ENCODE measurements around the gene CDK14. TPM values are rescaled to one million over a fixed set of nuclear protein-coding genes. Genes with fewer than 3 reads are reported as not detected.

Gene CDK14
- total and polyA plus RNA-seq, 2 of the 8 experiments (the other 6 are each of a cell fraction or from before 2014, with no cell fraction given) = 5.5 to 47.3 TPM

DNA sequence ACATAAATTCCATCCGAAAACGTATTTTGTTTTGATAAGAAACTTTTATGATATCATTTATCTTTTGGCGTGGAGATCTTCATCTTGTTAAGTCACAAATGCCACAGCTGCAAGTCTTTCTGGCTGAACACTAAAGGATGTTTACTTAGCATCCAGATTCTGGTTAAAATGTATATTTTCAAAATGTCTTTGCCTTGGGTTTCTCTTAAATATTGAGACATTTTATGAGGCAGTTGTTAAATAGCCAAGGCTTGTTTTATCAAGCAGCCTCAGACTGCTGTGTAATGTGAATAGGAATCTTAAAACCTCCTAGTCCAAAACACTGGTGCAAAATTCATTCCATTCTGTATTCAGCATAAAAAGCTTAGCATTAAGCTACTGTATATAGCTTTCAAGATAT, 531.8 kb downstream of the CDK14 start:
- Histone ChIP-seq H4K8ac (ENCODE audit: extremely low read depth, insufficient read depth, low read length) (no peak overlapping the region), H3K27me3 (replicated peaks in 1 of 4; ENCODE audit: control insufficient read depth in 3 of 4, extremely low read depth in 1 of 4, insufficient read depth in 3 of 4, low read length in 3 of 4) (no peaks in the 10 kb centered on the region), H3K4me2 (ENCODE audit: insufficient read depth in 1 of 2, low read depth in 2 of 2, low read length in 2 of 2) (no peak overlapping the region), H3K18ac (ENCODE audit: extremely low read depth, low read length) (no peak overlapping the region), H2BK12ac (ENCODE audit: low read depth, low read length) (no peak overlapping the region), H2BK120ac (replicated peaks; ENCODE audit: low read depth, low read length) (no peak overlapping the region), H3K23me2 (ENCODE audit: low read depth, low read length) (no peaks in the 10 kb centered on the region; the same call in 1 of the 2 replicates), H3K14ac (ENCODE audit: insufficient read length) (no peak overlapping the region), H3K27ac (ENCODE audit: low read depth, low read length) (no peak overlapping the region), H3K9me3 (ENCODE audit: insufficient read depth in 2 of 2, low read depth in 1 of 2, low read length in 1 of 2) (no peaks in the 10 kb centered on the region), H3K79me1 (ENCODE audit: low read depth, low read length) (no peaks in the 10 kb centered on the region), H2BK20ac (ENCODE audit: low read length) (no peak overlapping the region), H3K23ac (ENCODE audit: insufficient read length) (no peak overlapping the region), H2BK15ac (ENCODE audit: low read length) (no peak overlapping the region), H3K9ac (replicated peaks in 1 of 4; ENCODE audit: extremely low read depth in 1 of 4, low read depth in 3 of 4, low read length in 3 of 4) (no peak overlapping the region), H4K91ac (replicated peaks; ENCODE audit: insufficient read length, low read length) (no peak overlapping the region), H3K79me2 (ENCODE audit: control insufficient read depth in 1 of 2, insufficient read depth in 2 of 2, low read length in 2 of 2) (no peaks in the 10 kb centered on the region), H2AK5ac (ENCODE audit: low read depth, low read length) (no peak overlapping the region), H2BK5ac (ENCODE audit: low read depth, low read length) (no peak overlapping the region), H3K4me1 (replicated peaks in 1 of 4; ENCODE audit: control insufficient read depth in 3 of 4, insufficient read depth in 4 of 4, low read length in 3 of 4) (peaks cover 0 to 6% (median 1%) of the 10 kb centered on the region in 4 experiments; a peak in 3 of 7 replicates), H2AFZ (ENCODE audit: low read length) (no peak overlapping the region), H3K36me3 (ENCODE audit: control insufficient read depth in 2 of 4, insufficient read depth in 4 of 4, low read length in 3 of 4) (no peaks in the 10 kb centered on the region), H3K4me3 (ENCODE audit: extremely low read depth in 1 of 4, insufficient read depth in 2 of 4, low read depth in 3 of 4, low read length in 4 of 4) (no peak overlapping the region), H3K56ac (replicated peaks; ENCODE audit: insufficient read length, low read depth, low read length) (no peak overlapping the region), H3K4ac (replicated peaks; ENCODE audit: insufficient read length, low read depth, low read length) (no peak overlapping the region), H4K5ac (ENCODE audit: insufficient read length, low read depth, low read length) (no peak overlapping the region), H4K20me1 (replicated peaks in 1 of 2; ENCODE audit: control insufficient read depth in 1 of 2, insufficient read depth in 2 of 2, low read length in 2 of 2) (no peaks in the 10 kb centered on the region)
- POLR2A ChIA-PET (ENCODE audit: partially characterized antibody) = no interaction called here
- no peak for FAIRE-seq
- CTCF ChIA-PET (ENCODE audit: partially characterized antibody) = interaction anchor here (0.6 to 0.8 kb wide), 2 partner anchors 38 to 379 kb away, joined by 3 to 6 read pairs; no protein-coding TSS in a partner anchor
- DNase-seq (ENCODE audit: low read depth in 1 of 2, low spot score in 2 of 2) = no peak
- WGBS, 2 experiments (ENCODE audit: extremely low coverage in 1 of 2, insufficient coverage in 1 of 2, insufficient read length in 1 of 2, insufficient replicate concordance in 2 of 2, low coverage in 1 of 2, low lambda C conversion rate in 2 of 2, missing lambda C conversion rate in 1 of 2) = 92% methylated on average over 3 of the region's 3 CpGs; no CpG with 5 or more reads in 1 of the 2 experiments
- TF ChIP-seq BCL11A (IDR thresholded peaks at IDR 0.05; ENCODE audit: low read depth in 2 of 2, low read length in 2 of 2) (no peak), CBX5 (IDR thresholded peaks at IDR 0.05; ENCODE audit: low read depth, low read length) (no peak), POU5F1 (IDR thresholded peaks at IDR 0.05; ENCODE audit: low read depth, low read length) (no peak), JUND (IDR thresholded peaks at IDR 0.05; ENCODE audit: low read length) (no peak), SP2 (IDR thresholded peaks at IDR 0.05; ENCODE audit: low read length) (no peak), EZH2 (IDR thresholded peaks at IDR 0.05; ENCODE audit: low read depth, low read length, severe bottlenecking) (no peak), CTCF (IDR thresholded peaks at IDR 0.05; ENCODE audit: control extremely low read depth in 1 of 3, insufficient read depth in 1 of 3, low read depth in 1 of 3, low read length in 3 of 3) (no peak), EP300 (IDR thresholded peaks at IDR 0.05; ENCODE audit: borderline replicate concordance in 1 of 2, low read depth in 2 of 2, low read length in 2 of 2) (no peak), SIN3A (conservative IDR thresholded peaks at IDR 0.05 in 1 of 2, IDR thresholded peaks at IDR 0.05 in 1 of 2; ENCODE audit: low read depth in 1 of 2, low read length in 2 of 2) (no peak)
- TF ChIP-seq, protein P1, sequence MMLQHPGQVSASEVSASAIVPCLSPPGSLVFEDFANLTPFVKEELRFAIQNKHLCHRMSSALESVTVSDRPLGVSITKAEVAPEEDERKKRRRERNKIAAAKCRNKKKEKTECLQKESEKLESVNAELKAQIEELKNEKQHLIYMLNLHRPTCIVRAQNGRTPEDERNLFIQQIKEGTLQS (IDR thresholded peaks at IDR 0.05; ENCODE audit: insufficient read depth, low read depth, low read length) = no peak
